Liver (tissue), 9 donors: ENCODE data around the gene PRPSAP2. TPM values are rescaled to one million over a fixed set of nuclear protein-coding genes. Genes with fewer than 3 reads are reported as not detected.

ENCODE experiments used
- DNase-seq: peaks from one replicate; pipeline ENCODE4 v3.0.0-alpha.2; 2017; ENCODE audit warnings: low spot score
- H3K27ac ChIP-seq, 2 donors: one replicate each; pipeline ENCODE4 v1.7.0; 2013; ENCODE audit warnings: inconsistent platforms in 2 of 2, low read length in 2 of 2, control low read depth in 1 of 2, low read depth in 1 of 2, mild to moderate bottlenecking in 1 of 2
- H3K27me3 ChIP-seq, 4 donors: one replicate each; pipeline versions ENCODE4 v1.6.1 to v1.7.0; 2013; ENCODE audit warnings: low read length in 3 of 4, inconsistent platforms in 1 of 4, mild to moderate bottlenecking in 1 of 4, moderate library complexity in 1 of 4; ENCODE audit not compliant: control insufficient read depth in 4 of 4, insufficient read depth in 4 of 4
- H3K36me3 ChIP-seq, 4 donors: one replicate each; pipeline versions ENCODE4 v1.6.1 to v1.7.0; 2013; ENCODE audit warnings: low read length in 3 of 4, mild to moderate bottlenecking in 3 of 4, low read depth in 1 of 4, moderate library complexity in 1 of 4; ENCODE audit not compliant: control insufficient read depth in 4 of 4, insufficient read depth in 3 of 4
- H3K4me1 ChIP-seq, 4 donors: one replicate each; pipeline versions ENCODE4 v1.6.1 to v1.7.0; 2013; ENCODE audit warnings: low read length in 3 of 4, mild to moderate bottlenecking in 3 of 4, moderate library complexity in 1 of 4; ENCODE audit not compliant: control insufficient read depth in 4 of 4, insufficient read depth in 4 of 4
- H3K4me3 ChIP-seq, 3 donors: one replicate each; pipeline versions ENCODE4 v1.6.1 to v1.7.0; 2013; ENCODE audit warnings: low read length in 3 of 3, control low read depth in 1 of 3, low read depth in 1 of 3, mild to moderate bottlenecking in 1 of 3
- H3K9ac ChIP-seq, 2 donors: one replicate each; pipeline ENCODE4 v1.7.0; 2013; ENCODE audit warnings: low read length in 2 of 2, mild to moderate bottlenecking in 2 of 2, moderate library complexity in 2 of 2, control low read depth in 1 of 2, low read depth in 1 of 2
- H3K9me3 ChIP-seq, 4 donors: one replicate each; pipeline versions ENCODE4 v1.6.1 to v1.7.0; 2013; ENCODE audit warnings: low read length in 3 of 4; ENCODE audit not compliant: control insufficient read depth in 4 of 4
- ATF3 ChIP-seq: IDR thresholded peaks from 2 replicates; pipeline ENCODE4 v1.6.1; 2016; ENCODE audit warnings: antibody characterized with exemption
- CTCF ChIP-seq: fragments of 150-350 bp; IDR thresholded peaks from 2 replicates; pipeline ENCODE4 v1.5.1; 2017; ENCODE audit warnings: improper control_type of control experiment, low read depth, low read length; ENCODE audit not compliant: missing input control
- EGR1 ChIP-seq, 2 donors: IDR thresholded peaks; 2 replicates each; pipeline ENCODE4 v1.6.1; 2016 to 2018; ENCODE audit warnings: antibody characterized with exemption in 2 of 2, low read depth in 2 of 2
- FOXA1 ChIP-seq: IDR thresholded peaks from 2 replicates; pipeline ENCODE4 v1.6.1; 2016; ENCODE audit warnings: antibody characterized with exemption
- FOXA2 ChIP-seq: IDR thresholded peaks from 2 replicates; pipeline ENCODE4 v1.6.1; 2016; ENCODE audit warnings: antibody characterized with exemption
- GABPA ChIP-seq, 2 donors: IDR thresholded peaks in 1 of 2; conservative IDR thresholded peaks in 1 of 2; 2 replicates each; pipeline ENCODE4 v1.6.1; 2016; ENCODE audit warnings: antibody characterized with exemption in 2 of 2, mild to moderate bottlenecking in 1 of 2, moderate library complexity in 1 of 2
- HNF4A ChIP-seq, 2 donors: conservative IDR thresholded peaks; 2 replicates each; pipeline ENCODE4 v1.6.1; 2016; ENCODE audit warnings: antibody characterized with exemption in 2 of 2, mild to moderate bottlenecking in 2 of 2
- HNF4G ChIP-seq: IDR thresholded peaks from 2 replicates; pipeline ENCODE4 v1.6.1; 2016; ENCODE audit warnings: antibody characterized with exemption
- JUND ChIP-seq, 2 donors: IDR thresholded peaks; 2 replicates each; pipeline ENCODE4 v1.6.1; 2016; ENCODE audit warnings: antibody characterized with exemption in 2 of 2
- NR2F2 ChIP-seq: IDR thresholded peaks from 2 replicates; pipeline ENCODE4 v1.6.1; 2016; ENCODE audit warnings: antibody characterized with exemption
- RAD21 ChIP-seq, 2 donors: IDR thresholded peaks; 2 replicates each; pipeline ENCODE4 v1.6.1; 2016; ENCODE audit warnings: antibody characterized with exemption in 2 of 2, mild to moderate bottlenecking in 2 of 2
- REST ChIP-seq: IDR thresholded peaks from 2 replicates; pipeline ENCODE4 v1.6.1; 2016; ENCODE audit warnings: antibody characterized with exemption, mild to moderate bottlenecking
- RXRA ChIP-seq, 2 donors: IDR thresholded peaks; 2 replicates each; pipeline ENCODE4 v1.6.1; 2017 to 2018; ENCODE audit warnings: antibody characterized with exemption in 2 of 2, mild to moderate bottlenecking in 1 of 2
- SP1 ChIP-seq: IDR thresholded peaks from 2 replicates; pipeline ENCODE4 v1.6.1; 2018; ENCODE audit warnings: antibody characterized with exemption, mild to moderate bottlenecking
- TAF1 ChIP-seq: conservative IDR thresholded peaks from 2 replicates; pipeline ENCODE4 v1.6.1; 2016; ENCODE audit warnings: antibody characterized with exemption, mild to moderate bottlenecking
- YY1 ChIP-seq: IDR thresholded peaks from 2 replicates; pipeline ENCODE4 v1.6.1; 2016; ENCODE audit warnings: antibody characterized with exemption, mild to moderate bottlenecking
- ZBTB33 ChIP-seq: IDR thresholded peaks from 2 replicates; pipeline ENCODE4 v1.6.1; 2016; ENCODE audit warnings: antibody characterized with exemption
- WGBS: extraction: QIAGEN DNeasy Blood & Tissue Kit; methylation state at CpG from one replicate; pipeline ENCODE4 v1.1.7; 2013; 5-methylcytosine and 5-hydroxymethylcytosine counted together
- polyA plus RNA-seq, 2 donors: library from polyadenylated mRNA; stranded (reverse) in 1 of 2; unstranded in 1 of 2; fragments of 200-250 nt in 1 of 2; fragments of >200 nt in 1 of 2; fragmentation: Nextera tagmentation in 1 of 2; extraction: Ambion mirVana in 1 of 2; gene quantifications; one replicate each; pipeline versions ENCODE4 v1.2.1 to v1.2.3, GENCODE V29; 2013 to 2015
- total RNA-seq, 2 donors: library from RNA; depleted of rRNA; stranded (reverse); fragments of >200 nt; gene quantifications; one replicate each; pipeline ENCODE4 v1.2.3, GENCODE V29; 2014
- donor health status: healthy.
- donor health status: healthy.
- donor health status: healthy.
- donor health status: healthy.
- donor health status: healthy.

Gene PRPSAP2
- total and polyA plus RNA-seq, 4 donors = 10.2 to 31.4 (median 16.7) TPM

GRCh38 chr17:18964550-18964949, 106.6 kb downstream of the PRPSAP2 start:
- H3K36me3 ChIP-seq = no peaks in the 10 kb centered on the region
- H3K9ac ChIP-seq = no peak overlapping the region
- no peaks in the 10 kb centered on the region for H3K9me3 ChIP-seq
- H3K4me3 ChIP-seq = no peak overlapping the region
- DNase-seq = no peak
- TF ChIP-seq FOXA2 = no peak
- TF ChIP-seq JUND (IDR thresholded peaks at IDR 0.05) = no peak
- peaks cover 0 to 29% (median 12%) of the 10 kb centered on the region in 4 donors for H3K4me1 ChIP-seq
- no peaks in the 10 kb centered on the region for H3K27me3 ChIP-seq
- 93% methylated on average over 9 of the region's 9 CpGs for WGBS
- H3K27ac ChIP-seq = no peak overlapping the region

- H3K9me3 ChIP-seq = no peaks in the 10 kb centered on the region
- no peak for DNase-seq
- H3K4me1 ChIP-seq = peaks cover 0 to 27% (median 13%) of the 10 kb centered on the region in 4 donors
- no peak overlapping the region for H3K27ac ChIP-seq
- no peaks in the 10 kb centered on the region for H3K36me3 ChIP-seq
- H3K4me3 ChIP-seq = no peak overlapping the region
- WGBS = 83% methylated on average over 14 of the region's 14 CpGs
- H3K27me3 ChIP-seq = no peaks in the 10 kb centered on the region
- no peak overlapping the region for H3K9ac ChIP-seq
- TF ChIP-seq YY1 = no peak
- no peak for TF ChIP-seq CTCF
- no peak for TF ChIP-seq SP1
- TF ChIP-seq GABPA (IDR thresholded peaks at IDR 0.05 in 1 of 2, conservative IDR thresholded peaks at IDR 0.05 in 1 of 2) = no peak
- TF ChIP-seq ZBTB33 = no peak
- no peak for TF ChIP-seq EGR1 (IDR thresholded peaks at IDR 0.05; ENCODE audit: low read depth in 2 of 2)
- TF ChIP-seq ATF3 = no peak
- no peak for TF ChIP-seq FOXA2
- TF ChIP-seq TAF1 = no peak
- no peak for TF ChIP-seq RXRA (IDR thresholded peaks at IDR 0.05)
- no peak for TF ChIP-seq FOXA1
- no peak for TF ChIP-seq REST
- TF ChIP-seq NR2F2 = no peak
- no peak for TF ChIP-seq RAD21 (IDR thresholded peaks at IDR 0.05)
- no peak for TF ChIP-seq HNF4A (conservative IDR thresholded peaks at IDR 0.05)
- TF ChIP-seq JUND (IDR thresholded peaks at IDR 0.05) = no peak
- no peak for TF ChIP-seq HNF4G
Observed at GRCh38 chr17:18965530-18966236, 107.8 kb downstream of the PRPSAP2 start.
